Measurements from ENCODE around the gene RGS3. TPM values are rescaled to one million over a fixed set of nuclear protein-coding genes. Genes with fewer than 3 reads are reported as not detected.

RGS3 gene
- total and polyA plus RNA-seq, 2 of the 13 experiments (the other 11 are each of a cell fraction or from before 2014, with no cell fraction given) = 17.1 to 28.8 TPM

DNA sequence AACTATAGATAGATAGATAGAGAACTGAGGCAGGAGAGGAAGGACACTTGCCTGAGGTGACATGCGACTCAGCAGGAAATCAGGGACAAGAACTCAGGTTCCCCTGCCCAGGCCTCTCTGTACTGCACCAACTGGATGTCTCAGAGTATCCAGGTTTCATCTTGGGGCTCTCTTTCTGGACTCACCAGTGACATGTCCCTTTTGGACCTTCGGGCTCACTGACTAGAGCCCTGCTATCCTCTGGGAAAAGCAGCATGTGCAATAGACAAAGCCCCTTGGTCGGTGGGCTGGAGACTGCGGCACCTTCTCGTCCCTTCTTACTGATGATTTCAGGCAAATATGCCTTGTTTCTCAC is 104.5 kb downstream of the RGS3 start:
- TF ChIP-seq ZFP37 (CRISPR knock-in tag; IDR thresholded peaks at IDR 0.05; ENCODE audit: borderline replicate concordance) (no peak), PAX8 (CRISPR knock-in tag; IDR thresholded peaks at IDR 0.05; ENCODE audit: borderline replicate concordance) (no peak), ARNT2 (CRISPR knock-in tag; IDR thresholded peaks at IDR 0.05; ENCODE audit: low read depth) (no peak), ZNF891 (CRISPR knock-in tag; IDR thresholded peaks at IDR 0.05) (no peak), PAWR (CRISPR knock-in tag; IDR thresholded peaks at IDR 0.05; ENCODE audit: borderline replicate concordance) (no peak), ZNF205 (CRISPR knock-in tag; IDR thresholded peaks at IDR 0.05) (no peak)
- no peak overlapping the region for H3K9ac ChIP-seq (ENCODE audit: insufficient read depth, low read depth, low read length)
- no TSS peak for BruUV-seq (replicated peaks)
- H3K27ac ChIP-seq (ENCODE audit: extremely low read length, insufficient read depth, low read length) = no peak overlapping the region
- no peaks in the 10 kb centered on the region for H3K9me3 ChIP-seq (ENCODE audit: low read length)
- FAIRE-seq (no peak), ATAC-seq (no peak), DNase-seq (ENCODE audit: low spot score) (no peak)
- peaks cover 68% of the 10 kb centered on the region for H3K4me1 ChIP-seq (ENCODE audit: insufficient read depth, low read length)
- POLR2A ChIA-PET = no interaction called here
- H3K36me3 ChIP-seq (replicated peaks in 1 of 2; ENCODE audit: control insufficient read depth in 1 of 2, insufficient read depth in 2 of 2, low read length in 2 of 2) = peaks cover 0 to 1% of the 10 kb centered on the region in 2 experiments; a peak in 2 of 5 replicates
- no peak overlapping the region for H2AFZ ChIP-seq (ENCODE audit: low read length)
- in situ Hi-C loops (cut with HindIII; ENCODE audit: extremely low pct_ligation_motif_present, low pct_unique_long_range_greater_than_20kb) (no loop called here), intact Hi-C loops (cut with micrococcal nuclease; ENCODE audit: unreplicated experiment) (no loop called here)
- H4K20me1 ChIP-seq (ENCODE audit: insufficient read depth, low read length) = no peaks in the 10 kb centered on the region
- H3K4me3 ChIP-seq (replicated peaks in 1 of 3; ENCODE audit: insufficient read depth in 1 of 3, low read depth in 2 of 3, low read length in 3 of 3) = no peak overlapping the region
- H3K79me2 ChIP-seq (ENCODE audit: insufficient read depth, low read length) = no peaks in the 10 kb centered on the region
- H3K4me2 ChIP-seq (ENCODE audit: low read depth, low read length) = no peak overlapping the region
- CTCF ChIA-PET (ENCODE audit: low intra/inter-chr PET ratio, low total read pairs) = no interaction called here
- no peaks in the 10 kb centered on the region for H3K27me3 ChIP-seq (ENCODE audit: control insufficient read depth in 1 of 2, insufficient read depth in 2 of 2, low read length in 2 of 2)
- WGBS (ENCODE audit: low lambda C conversion rate) = 90% methylated on average over 5 of the region's 5 CpGs

DNA sequence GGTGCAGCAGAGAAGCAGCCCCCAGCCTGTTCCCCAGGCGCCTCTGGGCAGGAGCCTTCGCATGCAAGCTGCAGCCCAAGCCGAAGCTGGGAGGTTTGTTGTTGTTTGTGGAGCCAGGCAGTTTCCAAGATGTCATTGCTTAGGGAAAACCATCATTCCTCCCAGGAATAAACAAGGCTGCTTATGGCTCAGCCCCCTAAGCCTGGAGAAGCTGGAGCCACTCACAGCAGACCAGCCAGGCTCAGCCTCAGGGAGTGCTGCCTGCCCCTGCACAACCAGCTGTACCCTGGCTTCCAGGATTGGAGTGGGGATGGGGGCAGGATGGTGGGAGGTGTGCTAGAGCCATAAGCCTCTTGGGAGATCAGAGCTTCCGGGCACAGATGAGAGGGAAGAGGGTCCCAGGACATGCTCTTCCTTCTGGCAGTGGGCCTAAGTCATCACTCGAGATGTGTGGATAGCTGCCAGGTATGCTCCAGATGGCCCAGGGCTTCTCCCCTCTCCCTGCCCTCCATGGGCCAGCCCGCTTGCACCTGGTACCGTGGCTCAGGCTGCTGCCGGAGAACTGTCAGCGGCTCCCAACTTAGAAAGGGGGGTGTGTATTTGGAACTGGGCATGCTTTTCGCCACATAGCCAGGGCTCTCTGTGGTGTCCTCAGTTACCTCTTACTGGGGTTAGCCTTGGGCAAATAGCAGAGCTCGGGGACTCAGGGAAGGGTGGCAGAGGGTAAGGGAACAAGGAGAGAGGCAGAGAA is 105.2 kb downstream of the RGS3 start:
- ChIA-PET POLR2A (no interaction called here), CTCF (ENCODE audit: low intra/inter-chr PET ratio, low total read pairs) (no interaction called here)
- FAIRE-seq (no peak), DNase-seq (ENCODE audit: low spot score) (no peak), ATAC-seq (no peak)
- H2AFZ ChIP-seq (ENCODE audit: low read length) = no peak overlapping the region
- H3K36me3 ChIP-seq (replicated peaks in 1 of 2; ENCODE audit: control insufficient read depth in 1 of 2, insufficient read depth in 2 of 2, low read length in 2 of 2) = peaks cover 0 to 1% of the 10 kb centered on the region in 2 experiments; a peak in 2 of 5 replicates
- in situ Hi-C loops (cut with HindIII; ENCODE audit: extremely low pct_ligation_motif_present, low pct_unique_long_range_greater_than_20kb) (no loop called here), intact Hi-C loops (cut with micrococcal nuclease; ENCODE audit: unreplicated experiment) (no loop called here)
- BruUV-seq (replicated peaks) = no TSS peak
- 90% methylated on average over 6 of the region's 11 CpGs for WGBS (ENCODE audit: low lambda C conversion rate)
- H3K4me1 ChIP-seq (ENCODE audit: insufficient read depth, low read length) = peaks cover 61% of the 10 kb centered on the region
- H3K4me2 ChIP-seq (ENCODE audit: low read depth, low read length) = no peak overlapping the region
- H3K79me2 ChIP-seq (ENCODE audit: insufficient read depth, low read length) = no peaks in the 10 kb centered on the region
- no peaks in the 10 kb centered on the region for H3K27me3 ChIP-seq (ENCODE audit: control insufficient read depth in 1 of 2, insufficient read depth in 2 of 2, low read length in 2 of 2)
- H3K4me3 ChIP-seq (replicated peaks in 1 of 3; ENCODE audit: insufficient read depth in 1 of 3, low read depth in 2 of 3, low read length in 3 of 3) = no peak overlapping the region
- H3K9ac ChIP-seq (ENCODE audit: insufficient read depth, low read depth, low read length) = no peak overlapping the region
- no peaks in the 10 kb centered on the region for H3K9me3 ChIP-seq (ENCODE audit: low read length)
- no peak overlapping the region for H3K27ac ChIP-seq (ENCODE audit: extremely low read length, insufficient read depth, low read length)
- H4K20me1 ChIP-seq (ENCODE audit: insufficient read depth, low read length) = no peaks in the 10 kb centered on the region
- TF ChIP-seq SNRNP70 (IDR thresholded peaks at IDR 0.05; ENCODE audit: low read depth, low read length) (no peak), KDM5A (IDR thresholded peaks at IDR 0.05; ENCODE audit: borderline replicate concordance, low read length) (no peak), ZFP41 (CRISPR knock-in tag; IDR thresholded peaks at IDR 0.05; ENCODE audit: borderline replicate concordance) (no peak), KMT2B (CRISPR knock-in tag; IDR thresholded peaks at IDR 0.05) (no peak), ZNF564 (CRISPR knock-in tag; IDR thresholded peaks at IDR 0.05) (no peak), HINFP (CRISPR knock-in tag; IDR thresholded peaks at IDR 0.05; ENCODE audit: low read depth) (no peak), ZNF232 (CRISPR knock-in tag; IDR thresholded peaks at IDR 0.05; ENCODE audit: borderline replicate concordance) (no peak), ATF4 (CRISPR knock-in tag; IDR thresholded peaks at IDR 0.05) (no peak), ZNF333 (CRISPR knock-in tag; IDR thresholded peaks at IDR 0.05; ENCODE audit: borderline replicate concordance) (no peak), THYN1 (CRISPR knock-in tag; IDR thresholded peaks at IDR 0.05; ENCODE audit: borderline replicate concordance, low read depth) (no peak), SAP130 (CRISPR knock-in tag; IDR thresholded peaks at IDR 0.05; ENCODE audit: low read depth) (no peak), NR3C1 (CRISPR knock-in tag; IDR thresholded peaks at IDR 0.05) (no peak)
